Measurements from ENCODE around the gene SMIM34.
"Not testable (repeated sequence)": the region's sequence is repeated elsewhere in the genome, so short reads cannot be mapped to it uniquely, and the experiment has no call there.

SMIM34 gene

DNA sequence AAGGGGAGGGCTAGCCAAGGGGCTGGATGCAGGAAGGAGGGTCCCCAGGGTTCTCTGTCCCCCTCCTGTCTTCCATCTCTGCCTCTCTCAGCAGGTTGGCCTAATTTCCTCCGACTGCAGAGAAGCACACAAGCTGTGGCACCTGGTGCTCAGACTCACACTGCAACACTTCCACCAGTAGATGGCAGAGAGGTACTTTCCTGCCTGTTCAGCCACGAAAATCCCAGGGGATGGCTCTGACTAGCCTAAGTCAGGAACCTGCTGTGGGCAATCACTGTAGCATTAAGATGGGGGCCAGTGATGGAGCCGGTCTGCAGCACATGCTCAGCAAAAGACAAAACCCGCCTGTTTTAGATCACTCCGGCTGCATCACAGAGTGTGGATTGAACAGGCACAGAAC lies 6.0 kb upstream of the SMIM34 start:
- H3K27me3 ChIP-seq (ENCODE audit: control insufficient read depth in 3 of 3, insufficient read depth in 3 of 3, low read depth in 1 of 3, low read length in 3 of 3); H3K9ac ChIP-seq (ENCODE audit: low read depth, low read length, poor library complexity); H2BK12ac ChIP-seq (ENCODE audit: low read length); DNase-seq (ENCODE audit: low spot score); H3K27ac ChIP-seq (replicated peaks; ENCODE audit: low read length); H4K8ac ChIP-seq (ENCODE audit: low read depth, low read length); H4K91ac ChIP-seq (ENCODE audit: low read depth, low read length, poor library complexity); H2BK120ac ChIP-seq (ENCODE audit: low read depth, low read length); H3K36me3 ChIP-seq (replicated peaks in 1 of 2; ENCODE audit: control insufficient read depth in 2 of 2, insufficient read depth in 2 of 2, low read length in 2 of 2); H3K18ac ChIP-seq (ENCODE audit: low read length); H2BK15ac ChIP-seq (ENCODE audit: low read length); H3K79me1 ChIP-seq (ENCODE audit: low read depth, low read length); H2AK5ac ChIP-seq (ENCODE audit: low read depth, low read length); H3K4ac ChIP-seq (ENCODE audit: low read length); H3K14ac ChIP-seq (ENCODE audit: low read length); H2BK5ac ChIP-seq (ENCODE audit: low read length); H3K23ac ChIP-seq (ENCODE audit: low read depth, low read length, poor library complexity); H3K9me3 ChIP-seq (replicated peaks in 1 of 2; ENCODE audit: control insufficient read depth in 2 of 2, insufficient read depth in 1 of 2, low read depth in 1 of 2, low read length in 2 of 2); H2AFZ ChIP-seq (ENCODE audit: low read length); H3K4me2 ChIP-seq (ENCODE audit: insufficient read depth, low read length, poor library complexity, severe bottlenecking); H3K4me3 ChIP-seq (ENCODE audit: low read length in 2 of 2); H3K4me1 ChIP-seq (ENCODE audit: control insufficient read depth in 2 of 2, insufficient read depth in 1 of 2, low read depth in 1 of 2, low read length in 2 of 2): not testable (repeated sequence)
- no CpG with 5 or more reads among the region's 5 CpGs for WGBS, 2 donors (ENCODE audit: extremely low coverage in 2 of 2, insufficient read length in 2 of 2, insufficient replicate concordance in 1 of 2)

DNA sequence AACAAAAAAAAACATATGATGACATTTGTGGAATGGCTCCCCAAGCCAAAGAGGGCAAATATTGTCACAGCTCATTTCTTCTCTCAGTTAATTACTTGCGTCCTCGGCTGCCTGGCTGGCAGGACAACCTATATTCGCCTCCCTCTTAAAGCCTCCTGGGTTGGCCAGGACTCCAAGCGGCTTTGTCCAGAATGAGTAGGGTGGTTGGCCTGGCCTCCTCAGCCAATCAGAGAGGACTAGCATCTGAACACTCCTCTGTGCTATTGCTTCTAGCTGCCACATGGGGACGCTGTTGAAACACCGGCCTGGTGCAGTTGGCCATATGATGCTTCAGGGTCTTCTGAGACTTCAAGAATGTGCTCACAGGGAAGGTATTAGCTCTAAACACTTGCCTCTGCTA lies 4.7 kb upstream of the SMIM34 start:
- not testable (repeated sequence) for H3K79me1 ChIP-seq (ENCODE audit: low read depth, low read length); H3K14ac ChIP-seq (ENCODE audit: low read length); H2BK12ac ChIP-seq (ENCODE audit: low read length); H2BK120ac ChIP-seq (ENCODE audit: low read depth, low read length); H4K8ac ChIP-seq (ENCODE audit: low read depth, low read length); H3K4me2 ChIP-seq (ENCODE audit: insufficient read depth, low read length, poor library complexity, severe bottlenecking); H3K27ac ChIP-seq (replicated peaks; ENCODE audit: low read length); H3K9ac ChIP-seq (ENCODE audit: low read depth, low read length, poor library complexity); H2AFZ ChIP-seq (ENCODE audit: low read length); H3K23ac ChIP-seq (ENCODE audit: low read depth, low read length, poor library complexity); H3K4me3 ChIP-seq (ENCODE audit: low read length in 2 of 2); H3K36me3 ChIP-seq (replicated peaks in 1 of 2; ENCODE audit: control insufficient read depth in 2 of 2, insufficient read depth in 2 of 2, low read length in 2 of 2); H3K18ac ChIP-seq (ENCODE audit: low read length); H3K4ac ChIP-seq (ENCODE audit: low read length); H2BK15ac ChIP-seq (ENCODE audit: low read length); H3K9me3 ChIP-seq (replicated peaks in 1 of 2; ENCODE audit: control insufficient read depth in 2 of 2, insufficient read depth in 1 of 2, low read depth in 1 of 2, low read length in 2 of 2); H2AK5ac ChIP-seq (ENCODE audit: low read depth, low read length); H3K4me1 ChIP-seq (ENCODE audit: control insufficient read depth in 2 of 2, insufficient read depth in 1 of 2, low read depth in 1 of 2, low read length in 2 of 2); H4K91ac ChIP-seq (ENCODE audit: low read depth, low read length, poor library complexity); DNase-seq (ENCODE audit: low spot score); H3K27me3 ChIP-seq (ENCODE audit: control insufficient read depth in 3 of 3, insufficient read depth in 3 of 3, low read depth in 1 of 3, low read length in 3 of 3); H2BK5ac ChIP-seq (ENCODE audit: low read length)
- WGBS, 2 donors (ENCODE audit: extremely low coverage in 2 of 2, insufficient read length in 2 of 2, insufficient replicate concordance in 1 of 2), result no CpG with 5 or more reads among the region's 6 CpGs

DNA sequence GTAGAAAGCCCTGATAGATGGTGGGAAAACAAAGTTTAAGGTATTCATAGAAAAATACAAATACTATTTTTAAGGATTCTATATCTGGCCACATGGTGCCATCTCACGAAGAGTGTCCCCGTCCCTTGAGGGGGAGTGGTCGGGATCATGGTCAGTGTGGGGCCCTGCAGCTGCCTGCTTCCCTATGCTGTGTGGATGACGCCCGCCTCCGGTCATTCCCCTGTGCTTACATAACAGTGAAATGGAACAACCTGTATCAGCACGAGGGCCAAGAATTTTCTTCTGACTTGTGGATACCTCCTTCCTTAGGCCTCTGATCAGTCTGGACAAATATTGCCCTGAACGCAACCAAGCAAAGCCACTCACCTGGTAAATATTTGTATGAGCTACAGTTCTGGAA lies 3.6 kb upstream of the SMIM34 start:
- not testable (repeated sequence) for H2AK5ac ChIP-seq (ENCODE audit: low read depth, low read length); H3K4me3 ChIP-seq (ENCODE audit: low read length in 2 of 2); H3K9me3 ChIP-seq (replicated peaks in 1 of 2; ENCODE audit: control insufficient read depth in 2 of 2, insufficient read depth in 1 of 2, low read depth in 1 of 2, low read length in 2 of 2); H2BK120ac ChIP-seq (ENCODE audit: low read depth, low read length); H3K4ac ChIP-seq (ENCODE audit: low read length); H3K9ac ChIP-seq (ENCODE audit: low read depth, low read length, poor library complexity); H3K18ac ChIP-seq (ENCODE audit: low read length); H3K36me3 ChIP-seq (replicated peaks in 1 of 2; ENCODE audit: control insufficient read depth in 2 of 2, insufficient read depth in 2 of 2, low read length in 2 of 2); H3K4me2 ChIP-seq (ENCODE audit: insufficient read depth, low read length, poor library complexity, severe bottlenecking); H3K4me1 ChIP-seq (ENCODE audit: control insufficient read depth in 2 of 2, insufficient read depth in 1 of 2, low read depth in 1 of 2, low read length in 2 of 2); H3K23ac ChIP-seq (ENCODE audit: low read depth, low read length, poor library complexity); H3K27ac ChIP-seq (replicated peaks; ENCODE audit: low read length); H2BK15ac ChIP-seq (ENCODE audit: low read length); H4K91ac ChIP-seq (ENCODE audit: low read depth, low read length, poor library complexity); H3K27me3 ChIP-seq (ENCODE audit: control insufficient read depth in 3 of 3, insufficient read depth in 3 of 3, low read depth in 1 of 3, low read length in 3 of 3); H2AFZ ChIP-seq (ENCODE audit: low read length); H2BK5ac ChIP-seq (ENCODE audit: low read length); H3K14ac ChIP-seq (ENCODE audit: low read length); H3K79me1 ChIP-seq (ENCODE audit: low read depth, low read length); H4K8ac ChIP-seq (ENCODE audit: low read depth, low read length); DNase-seq (ENCODE audit: low spot score); H2BK12ac ChIP-seq (ENCODE audit: low read length)
- no CpG with 5 or more reads among the region's 8 CpGs for WGBS, 2 donors (ENCODE audit: extremely low coverage in 2 of 2, insufficient read length in 2 of 2, insufficient replicate concordance in 1 of 2)

DNA sequence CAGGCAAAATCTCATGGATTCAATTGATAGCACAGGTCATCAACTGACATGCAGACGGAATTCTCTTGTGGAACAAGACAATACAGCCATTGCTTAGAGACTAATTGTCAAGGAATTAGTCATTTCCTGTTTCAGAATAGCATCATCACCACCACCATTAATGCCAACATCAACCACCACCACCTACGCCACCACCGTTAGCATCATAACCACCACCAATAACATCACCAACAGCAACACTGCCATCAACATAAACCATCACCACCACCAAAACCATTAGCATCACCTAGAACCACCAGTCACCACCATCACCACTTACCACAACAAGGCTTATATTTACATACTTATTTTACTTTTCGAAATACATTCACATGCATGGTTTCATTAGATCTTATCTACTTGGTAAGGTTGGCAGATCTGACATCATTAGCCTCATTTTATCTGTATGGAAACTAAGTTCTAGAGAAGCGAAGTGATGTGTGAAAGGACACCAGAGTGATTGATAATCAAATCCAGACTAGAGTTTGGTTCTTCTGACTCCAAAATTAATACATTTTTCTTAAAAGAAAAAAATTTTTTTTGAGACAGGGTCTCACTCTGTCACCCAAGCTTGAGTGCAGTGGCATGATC lies 6.2 kb downstream of the SMIM34 start:
- H3K4me2 ChIP-seq (ENCODE audit: insufficient read depth, low read length, poor library complexity, severe bottlenecking); H3K9ac ChIP-seq (ENCODE audit: low read depth, low read length, poor library complexity); H3K36me3 ChIP-seq (replicated peaks in 1 of 2; ENCODE audit: control insufficient read depth in 2 of 2, insufficient read depth in 2 of 2, low read length in 2 of 2); H3K9me3 ChIP-seq (replicated peaks in 1 of 2; ENCODE audit: control insufficient read depth in 2 of 2, insufficient read depth in 1 of 2, low read depth in 1 of 2, low read length in 2 of 2); H3K4me1 ChIP-seq (ENCODE audit: control insufficient read depth in 2 of 2, insufficient read depth in 1 of 2, low read depth in 1 of 2, low read length in 2 of 2); H2BK12ac ChIP-seq (ENCODE audit: low read length); H2AK5ac ChIP-seq (ENCODE audit: low read depth, low read length); H3K4me3 ChIP-seq (ENCODE audit: low read length in 2 of 2); H4K8ac ChIP-seq (ENCODE audit: low read depth, low read length); DNase-seq (ENCODE audit: low spot score); H3K27ac ChIP-seq (replicated peaks; ENCODE audit: low read length); H4K91ac ChIP-seq (ENCODE audit: low read depth, low read length, poor library complexity); H2BK5ac ChIP-seq (ENCODE audit: low read length); H2BK120ac ChIP-seq (ENCODE audit: low read depth, low read length); H2BK15ac ChIP-seq (ENCODE audit: low read length); H3K79me1 ChIP-seq (ENCODE audit: low read depth, low read length); H3K23ac ChIP-seq (ENCODE audit: low read depth, low read length, poor library complexity); H3K18ac ChIP-seq (ENCODE audit: low read length); H3K4ac ChIP-seq (ENCODE audit: low read length); H2AFZ ChIP-seq (ENCODE audit: low read length); H3K27me3 ChIP-seq (ENCODE audit: control insufficient read depth in 3 of 3, insufficient read depth in 3 of 3, low read depth in 1 of 3, low read length in 3 of 3); H3K14ac ChIP-seq (ENCODE audit: low read length): not testable (repeated sequence)
- no CpG with 5 or more reads among the region's 5 CpGs for WGBS, 2 donors (ENCODE audit: extremely low coverage in 2 of 2, insufficient read length in 2 of 2, insufficient replicate concordance in 1 of 2)

Data from neuronal stem cell (in vitro differentiated cells).